Measurements from ENCODE around the gene PLA2G4B.

GRCh38 chr15:41789662-41790061 is 49.0 kb upstream of the PLA2G4B start:
- TF ChIP-seq CTCF (IDR thresholded peaks at IDR 0.05) (no peak), POLR2A (IDR thresholded peaks at IDR 0.05) (no peak)
